ENCODE data around the gene NELFE. TPM values are rescaled to one million over a fixed set of nuclear protein-coding genes. Genes with fewer than 3 reads are reported as not detected.

Gene NELFE
- total and polyA plus RNA-seq, 2 of the 13 experiments (the other 11 are each of a cell fraction or from before 2014, with no cell fraction given): 51.3 to 69.8 TPM

DNA sequence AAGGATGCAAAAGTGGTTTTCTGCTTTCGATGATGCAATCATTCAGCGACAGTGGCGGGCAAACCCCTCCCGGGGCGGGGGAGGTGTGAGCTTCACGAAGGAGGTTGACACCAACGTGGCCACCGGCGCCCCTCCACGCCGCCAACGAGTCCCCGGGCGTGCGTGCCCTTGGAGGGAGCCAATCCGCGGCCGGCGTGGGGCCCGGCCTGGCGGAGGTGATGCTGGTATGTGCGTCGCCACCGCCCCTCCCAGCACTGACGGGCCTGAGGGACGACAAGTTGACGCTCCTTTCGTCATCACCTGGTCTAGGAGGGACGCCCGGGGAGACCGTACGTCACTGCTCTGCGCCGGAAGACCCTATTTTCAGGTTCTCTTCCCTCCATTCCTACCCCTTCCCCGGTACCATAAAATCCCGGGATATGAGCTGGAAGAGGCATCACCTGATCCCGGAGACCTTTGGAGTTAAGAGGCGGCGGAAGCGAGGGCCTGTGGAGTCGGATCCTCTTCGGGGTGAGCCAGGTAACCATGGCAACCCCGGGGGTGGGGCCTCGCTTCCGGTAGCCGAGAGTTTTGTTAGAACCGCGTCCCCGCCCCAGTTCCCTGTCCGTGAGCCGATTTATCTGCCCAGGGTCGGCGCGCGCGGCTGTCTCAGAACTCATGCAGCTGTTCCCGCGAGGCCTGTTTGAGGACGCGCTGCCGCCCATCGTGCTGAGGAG lies 13.4 kb upstream of the NELFE start, which contains the start of gene DXO (continued):
- TF ChIP-seq TSC22D2 (CRISPR knock-in tag; IDR thresholded peaks at IDR 0.05; ENCODE audit: borderline replicate concordance): 0 out of 2 replicates have a peak, but pooled peaks have one; percentile 4
- no peak for TF ChIP-seq IKZF1 (IDR thresholded peaks at IDR 0.05)
- TF ChIP-seq FOSL1 (CRISPR knock-in tag; IDR thresholded peaks at IDR 0.05; ENCODE audit: borderline replicate concordance): no peak
- 0 out of 2 replicates have a peak, but pooled peaks have one; percentile 72 for TF ChIP-seq ZNF713 (CRISPR knock-in tag; IDR thresholded peaks at IDR 0.05)
- TF ChIP-seq JUNB (CRISPR knock-in tag; IDR thresholded peaks at IDR 0.05; ENCODE audit: borderline replicate concordance): peak; percentile 28; the same call in 1 of the 2 replicates
- TF ChIP-seq HMGA1 (CRISPR knock-in tag; conservative IDR thresholded peaks at IDR 0.05): no peak
- TF ChIP-seq ZNF549 (CRISPR knock-in tag; IDR thresholded peaks at IDR 0.05): no peak
- TF ChIP-seq ZNF766 (CRISPR knock-in tag; IDR thresholded peaks at IDR 0.05; ENCODE audit: borderline replicate concordance): peak; percentile 68; the same call in 1 of the 2 replicates
- TF ChIP-seq FOXM1 (CRISPR knock-in tag; IDR thresholded peaks at IDR 0.05): 0 out of 2 replicates have a peak, but pooled peaks have one; percentile 69
- peak; percentile 66 for TF ChIP-seq HNRNPLL (IDR thresholded peaks at IDR 0.05; ENCODE audit: low read depth, low read length, poor library complexity, severe bottlenecking)
- TF ChIP-seq ZNF33A (CRISPR knock-in tag; IDR thresholded peaks at IDR 0.05; ENCODE audit: borderline replicate concordance): no peak
- TF ChIP-seq PHF21A (CRISPR knock-in tag; IDR thresholded peaks at IDR 0.05): peak; percentile 77
- no peak for TF ChIP-seq ZNF3 (CRISPR knock-in tag; IDR thresholded peaks at IDR 0.05)
- TF ChIP-seq MXI1 (IDR thresholded peaks at IDR 0.05; ENCODE audit: borderline replicate concordance, low read depth, low read length): peak; percentile 79; the same call in 1 of the 3 replicates
- peak; percentile 48 for TF ChIP-seq RXRB (CRISPR knock-in tag; IDR thresholded peaks at IDR 0.05; ENCODE audit: borderline replicate concordance)
- TF ChIP-seq KDM2A (CRISPR knock-in tag; IDR thresholded peaks at IDR 0.05; ENCODE audit: borderline replicate concordance, low read depth): peak; percentile 99
- TF ChIP-seq, protein P1, sequence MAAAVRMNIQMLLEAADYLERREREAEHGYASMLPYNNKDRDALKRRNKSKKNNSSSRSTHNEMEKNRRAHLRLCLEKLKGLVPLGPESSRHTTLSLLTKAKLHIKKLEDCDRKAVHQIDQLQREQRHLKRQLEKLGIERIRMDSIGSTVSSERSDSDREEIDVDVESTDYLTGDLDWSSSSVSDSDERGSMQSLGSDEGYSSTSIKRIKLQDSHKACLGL (CRISPR knock-in tag; IDR thresholded peaks at IDR 0.05): peak; percentile 82
- peak; percentile 36 for TF ChIP-seq SKI (IDR thresholded peaks at IDR 0.05; ENCODE audit: partially characterized antibody)
- TF ChIP-seq HMG20A (CRISPR knock-in tag; IDR thresholded peaks at IDR 0.05; ENCODE audit: borderline replicate concordance): peak; percentile 17; the same call in 1 of the 2 replicates
- TF ChIP-seq, protein P2, sequence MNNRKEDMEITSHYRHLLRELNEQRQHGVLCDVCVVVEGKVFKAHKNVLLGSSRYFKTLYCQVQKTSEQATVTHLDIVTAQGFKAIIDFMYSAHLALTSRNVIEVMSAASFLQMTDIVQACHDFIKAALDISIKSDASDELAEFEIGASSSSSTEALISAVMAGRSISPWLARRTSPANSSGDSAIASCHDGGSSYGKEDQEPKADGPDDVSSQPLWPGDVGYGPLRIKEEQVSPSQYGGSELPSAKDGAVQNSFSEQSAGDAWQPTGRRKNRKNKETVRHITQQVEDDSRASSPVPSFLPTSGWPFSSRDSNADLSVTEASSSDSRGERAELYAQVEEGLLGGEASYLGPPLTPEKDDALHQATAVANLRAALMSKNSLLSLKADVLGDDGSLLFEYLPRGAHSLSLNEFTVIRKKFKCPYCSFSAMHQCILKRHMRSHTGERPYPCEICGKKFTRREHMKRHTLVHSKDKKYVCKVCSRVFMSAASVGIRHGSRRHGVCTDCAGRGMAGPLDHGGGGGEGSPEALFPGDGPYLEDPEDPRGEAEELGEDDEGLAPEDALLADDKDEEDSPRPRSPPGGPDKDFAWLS (CRISPR knock-in tag; IDR thresholded peaks at IDR 0.05; ENCODE audit: borderline replicate concordance): 0 out of 2 replicates have a peak, but pooled peaks have one; percentile 61
- TF ChIP-seq PAF1 (CRISPR knock-in tag; IDR thresholded peaks at IDR 0.05): no peak
- TF ChIP-seq ZC3H13 (CRISPR knock-in tag; IDR thresholded peaks at IDR 0.05): peak; percentile 98; the same call in 1 of the 2 replicates
- TF ChIP-seq MAZ (IDR thresholded peaks at IDR 0.05; ENCODE audit: borderline replicate concordance, low read depth, low read length): peak; percentile 91
- peak; percentile 97 for TF ChIP-seq MAZ (CRISPR knock-in tag; IDR thresholded peaks at IDR 0.05; ENCODE audit: low read depth)
- TF ChIP-seq ZNF543 (CRISPR knock-in tag; IDR thresholded peaks at IDR 0.05): peak; percentile 74; the same call in 1 of the 2 replicates
- TF ChIP-seq ZNF563 (CRISPR knock-in tag; IDR thresholded peaks at IDR 0.05): peak; percentile 83; the same call in 1 of the 2 replicates
- TF ChIP-seq KDM5A (IDR thresholded peaks at IDR 0.05; ENCODE audit: borderline replicate concordance, low read length): peak; percentile 99
- TF ChIP-seq MBD4 (IDR thresholded peaks at IDR 0.05; ENCODE audit: borderline replicate concordance, low read length): no peak
- TF ChIP-seq PHF20 (CRISPR knock-in tag; IDR thresholded peaks at IDR 0.05): peak; percentile 97
- peak; percentile 98 for TF ChIP-seq SAP130 (CRISPR knock-in tag; IDR thresholded peaks at IDR 0.05; ENCODE audit: low read depth)
- no peak for TF ChIP-seq MBNL3 (CRISPR knock-in tag; conservative IDR thresholded peaks at IDR 0.05)
